GM23338 (cell line): ENCODE data around the gene NRN1L. TPM values are rescaled to one million over a fixed set of nuclear protein-coding genes. Genes with fewer than 3 reads are reported as not detected.

ENCODE experiments used
- ATAC-seq: fragments of 200-7000 bp; cut with Tn5 transposase; 3 replicates; pipeline ENCODE4 v1.9.1; 2020
- DNase-seq: peaks from one replicate; pipeline ENCODE4 v3.0.0-alpha.2; 2015; ENCODE audit warnings: low spot score
- H2AFZ ChIP-seq: fragments of 200-600 bp; sonication (generic); 2 replicates; pipeline ENCODE4 v1.8.0; 2016; ENCODE audit warnings: antibody characterized with exemption, mild to moderate bottlenecking, moderate library complexity
- H3F3A ChIP-seq: fragments of 200-600 bp; sonication (generic); replicated peaks from 2 replicates; pipeline ENCODE4 v1.8.0; 2017; ENCODE audit warnings: antibody characterized with exemption, mixed run types, low read depth
- H3K27ac ChIP-seq: fragments of 200-600 bp; sonication (generic); 2 replicates; pipeline ENCODE4 v1.6.1; 2016; ENCODE audit warnings: low read depth
- H3K27me3 ChIP-seq: fragments of 200-600 bp; sonication (generic); 2 replicates; pipeline ENCODE4 v1.8.0; 2016; ENCODE audit warnings: mild to moderate bottlenecking, mixed run types, moderate library complexity; ENCODE audit not compliant: insufficient read depth
- H3K36me3 ChIP-seq: fragments of 200-600 bp; sonication (generic); 2 replicates; pipeline ENCODE4 v1.8.0; 2016; ENCODE audit warnings: mild to moderate bottlenecking; ENCODE audit not compliant: insufficient read depth
- H3K4me1 ChIP-seq: fragments of 200-600 bp; sonication (generic); 2 replicates; pipeline ENCODE4 v1.8.0; 2016; ENCODE audit warnings: mild to moderate bottlenecking, moderate library complexity; ENCODE audit not compliant: insufficient read depth
- H3K4me2 ChIP-seq: fragments of 200-600 bp; sonication (generic); 2 replicates; pipeline ENCODE4 v1.7.1; 2017; ENCODE audit warnings: mixed run types
- H3K4me3 ChIP-seq: fragments of 200-600 bp; sonication (generic); 2 replicates; pipeline ENCODE4 v1.6.1; 2016; ENCODE audit warnings: mixed run types
- H3K79me2 ChIP-seq: fragments of 200-600 bp; sonication (generic); replicated peaks from 2 replicates; pipeline ENCODE4 v1.8.0; 2017; ENCODE audit warnings: mild to moderate bottlenecking; ENCODE audit not compliant: insufficient read depth
- H3K9me2 ChIP-seq: fragments of 200-600 bp; sonication (generic); 2 replicates; pipeline ENCODE4 v1.8.0; 2017; ENCODE audit not compliant: insufficient read depth
- H4K20me1 ChIP-seq: fragments of 200-600 bp; sonication (generic); replicated peaks from 2 replicates; pipeline ENCODE4 v1.8.0; 2017; ENCODE audit warnings: mild to moderate bottlenecking; ENCODE audit not compliant: insufficient read depth
- H3K27ac Mint-ChIP-seq: 2 replicates; pipeline ENCODE4 v1.8.0; 2020; ENCODE audit warnings: inconsistent platforms, mild to moderate bottlenecking, moderate library complexity, mixed read lengths
- H3K27me3 Mint-ChIP-seq: 3 replicates; pipeline ENCODE4 v1.8.0; 2022; ENCODE audit warnings: low read depth, mild to moderate bottlenecking, moderate library complexity, mixed read lengths, inconsistent platforms; ENCODE audit not compliant: insufficient read depth, poor library complexity
- H3K36me3 Mint-ChIP-seq: 3 replicates; pipeline ENCODE4 v1.8.0; 2021; ENCODE audit warnings: low read depth, mild to moderate bottlenecking, inconsistent platforms, moderate library complexity, mixed read lengths
- H3K4me1 Mint-ChIP-seq: 3 replicates; pipeline ENCODE4 v1.8.0; 2020; ENCODE audit warnings: mild to moderate bottlenecking, inconsistent platforms, mixed read lengths
- H3K4me3 Mint-ChIP-seq: 3 replicates; pipeline ENCODE4 v1.8.0; 2021; ENCODE audit warnings: moderate library complexity, mild to moderate bottlenecking, inconsistent platforms, mixed read lengths
- H3K9me3 Mint-ChIP-seq: 3 replicates; pipeline ENCODE4 v1.8.0; 2020; ENCODE audit warnings: moderate library complexity, mild to moderate bottlenecking, inconsistent platforms, mixed read lengths
- CREB1 ChIP-seq: fragments of 250-450 bp; sonication (Bioruptor Pico); IDR thresholded peaks from 2 replicates; pipeline ENCODE4 v1.5.0; 2020; ENCODE audit warnings: low read depth, mild to moderate bottlenecking, moderate library complexity
- EZH2 ChIP-seq: fragments of 200-600 bp; sonication (generic); IDR thresholded peaks from one replicate; pipeline ENCODE4 v1.8.0; 2017; ENCODE audit warnings: antibody characterized with exemption, mild to moderate bottlenecking, low read depth; ENCODE audit not compliant: unreplicated experiment
- NANOG ChIP-seq: IDR thresholded peaks from 2 replicates; pipeline ENCODE4 v1.6.1; 2016; ENCODE audit warnings: antibody characterized with exemption, borderline replicate concordance
- POLR2AphosphoS5 ChIP-seq: IDR thresholded peaks from 2 replicates; pipeline ENCODE4 v1.6.1; 2016; ENCODE audit warnings: antibody characterized with exemption, low read depth
- ZNF114 ChIP-seq: fragments of 250-450 bp; sonication (Bioruptor Pico); IDR thresholded peaks from 2 replicates; pipeline ENCODE4 v1.5.0; 2020; ENCODE audit warnings: mild to moderate bottlenecking, moderate library complexity
- ZNF331 ChIP-seq: fragments of 250-450 bp; sonication (Bioruptor Pico); IDR thresholded peaks from 2 replicates; pipeline ENCODE4 v1.5.0; 2020; ENCODE audit warnings: low read depth, mild to moderate bottlenecking, moderate library complexity
- polyA plus RNA-seq: library from polyadenylated mRNA; unstranded; fragments of >200 nt; fragmentation: Nextera tagmentation; extraction: Ambion mirVana; gene quantifications from 2 replicates; pipeline ENCODE4 v1.2.1, GENCODE V29; 2016
- total RNA-seq: library from RNA; depleted of rRNA; stranded (reverse); fragments of >200 nt; shearing (Covaris generic); gene quantifications from 2 replicates; pipeline ENCODE4 v1.2.3, GENCODE V29; 2014
- TF ChIP-seq, protein P1 (sequence below): fragments of 250-450 bp; sonication (Bioruptor Pico); IDR thresholded peaks from 2 replicates; pipeline ENCODE4 v1.5.0; 2020; ENCODE audit warnings: mild to moderate bottlenecking, moderate library complexity
- TF ChIP-seq, protein P2 (sequence below): IDR thresholded peaks from 2 replicates; pipeline ENCODE4 v1.6.1; 2016; ENCODE audit warnings: antibody characterized with exemption

The NRN1L gene
- total and polyA plus RNA-seq, 2 experiments from 2014 or later, result 14.0 to 26.1 TPM

DNA sequence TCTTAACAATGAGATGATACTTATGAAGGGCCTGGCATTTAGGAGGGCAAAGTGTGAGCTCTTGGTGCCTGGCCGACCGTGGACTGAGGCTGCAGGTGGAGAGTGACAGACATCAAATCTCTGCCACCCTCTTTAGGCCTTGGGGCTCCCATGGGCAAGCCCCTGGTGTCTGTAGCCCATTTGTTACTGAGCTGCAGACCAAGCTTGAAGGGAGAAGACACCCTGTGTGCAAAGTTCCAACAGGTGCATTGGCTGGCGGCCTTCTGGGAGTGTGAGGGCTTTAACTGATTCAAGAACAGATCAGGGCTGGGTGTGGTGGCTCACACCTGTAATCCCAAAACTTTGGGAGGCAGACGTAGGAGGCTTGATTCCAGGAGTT lies 47.8 kb downstream of the NRN1L start (continued):
- TF ChIP-seq ZNF331 (no peak), NANOG (no peak), POLR2AphosphoS5 (no peak), ZNF114 (CRISPR knock-in tag) (no peak), CREB1 (CRISPR knock-in tag) (no peak)
- TF ChIP-seq, protein P1, sequence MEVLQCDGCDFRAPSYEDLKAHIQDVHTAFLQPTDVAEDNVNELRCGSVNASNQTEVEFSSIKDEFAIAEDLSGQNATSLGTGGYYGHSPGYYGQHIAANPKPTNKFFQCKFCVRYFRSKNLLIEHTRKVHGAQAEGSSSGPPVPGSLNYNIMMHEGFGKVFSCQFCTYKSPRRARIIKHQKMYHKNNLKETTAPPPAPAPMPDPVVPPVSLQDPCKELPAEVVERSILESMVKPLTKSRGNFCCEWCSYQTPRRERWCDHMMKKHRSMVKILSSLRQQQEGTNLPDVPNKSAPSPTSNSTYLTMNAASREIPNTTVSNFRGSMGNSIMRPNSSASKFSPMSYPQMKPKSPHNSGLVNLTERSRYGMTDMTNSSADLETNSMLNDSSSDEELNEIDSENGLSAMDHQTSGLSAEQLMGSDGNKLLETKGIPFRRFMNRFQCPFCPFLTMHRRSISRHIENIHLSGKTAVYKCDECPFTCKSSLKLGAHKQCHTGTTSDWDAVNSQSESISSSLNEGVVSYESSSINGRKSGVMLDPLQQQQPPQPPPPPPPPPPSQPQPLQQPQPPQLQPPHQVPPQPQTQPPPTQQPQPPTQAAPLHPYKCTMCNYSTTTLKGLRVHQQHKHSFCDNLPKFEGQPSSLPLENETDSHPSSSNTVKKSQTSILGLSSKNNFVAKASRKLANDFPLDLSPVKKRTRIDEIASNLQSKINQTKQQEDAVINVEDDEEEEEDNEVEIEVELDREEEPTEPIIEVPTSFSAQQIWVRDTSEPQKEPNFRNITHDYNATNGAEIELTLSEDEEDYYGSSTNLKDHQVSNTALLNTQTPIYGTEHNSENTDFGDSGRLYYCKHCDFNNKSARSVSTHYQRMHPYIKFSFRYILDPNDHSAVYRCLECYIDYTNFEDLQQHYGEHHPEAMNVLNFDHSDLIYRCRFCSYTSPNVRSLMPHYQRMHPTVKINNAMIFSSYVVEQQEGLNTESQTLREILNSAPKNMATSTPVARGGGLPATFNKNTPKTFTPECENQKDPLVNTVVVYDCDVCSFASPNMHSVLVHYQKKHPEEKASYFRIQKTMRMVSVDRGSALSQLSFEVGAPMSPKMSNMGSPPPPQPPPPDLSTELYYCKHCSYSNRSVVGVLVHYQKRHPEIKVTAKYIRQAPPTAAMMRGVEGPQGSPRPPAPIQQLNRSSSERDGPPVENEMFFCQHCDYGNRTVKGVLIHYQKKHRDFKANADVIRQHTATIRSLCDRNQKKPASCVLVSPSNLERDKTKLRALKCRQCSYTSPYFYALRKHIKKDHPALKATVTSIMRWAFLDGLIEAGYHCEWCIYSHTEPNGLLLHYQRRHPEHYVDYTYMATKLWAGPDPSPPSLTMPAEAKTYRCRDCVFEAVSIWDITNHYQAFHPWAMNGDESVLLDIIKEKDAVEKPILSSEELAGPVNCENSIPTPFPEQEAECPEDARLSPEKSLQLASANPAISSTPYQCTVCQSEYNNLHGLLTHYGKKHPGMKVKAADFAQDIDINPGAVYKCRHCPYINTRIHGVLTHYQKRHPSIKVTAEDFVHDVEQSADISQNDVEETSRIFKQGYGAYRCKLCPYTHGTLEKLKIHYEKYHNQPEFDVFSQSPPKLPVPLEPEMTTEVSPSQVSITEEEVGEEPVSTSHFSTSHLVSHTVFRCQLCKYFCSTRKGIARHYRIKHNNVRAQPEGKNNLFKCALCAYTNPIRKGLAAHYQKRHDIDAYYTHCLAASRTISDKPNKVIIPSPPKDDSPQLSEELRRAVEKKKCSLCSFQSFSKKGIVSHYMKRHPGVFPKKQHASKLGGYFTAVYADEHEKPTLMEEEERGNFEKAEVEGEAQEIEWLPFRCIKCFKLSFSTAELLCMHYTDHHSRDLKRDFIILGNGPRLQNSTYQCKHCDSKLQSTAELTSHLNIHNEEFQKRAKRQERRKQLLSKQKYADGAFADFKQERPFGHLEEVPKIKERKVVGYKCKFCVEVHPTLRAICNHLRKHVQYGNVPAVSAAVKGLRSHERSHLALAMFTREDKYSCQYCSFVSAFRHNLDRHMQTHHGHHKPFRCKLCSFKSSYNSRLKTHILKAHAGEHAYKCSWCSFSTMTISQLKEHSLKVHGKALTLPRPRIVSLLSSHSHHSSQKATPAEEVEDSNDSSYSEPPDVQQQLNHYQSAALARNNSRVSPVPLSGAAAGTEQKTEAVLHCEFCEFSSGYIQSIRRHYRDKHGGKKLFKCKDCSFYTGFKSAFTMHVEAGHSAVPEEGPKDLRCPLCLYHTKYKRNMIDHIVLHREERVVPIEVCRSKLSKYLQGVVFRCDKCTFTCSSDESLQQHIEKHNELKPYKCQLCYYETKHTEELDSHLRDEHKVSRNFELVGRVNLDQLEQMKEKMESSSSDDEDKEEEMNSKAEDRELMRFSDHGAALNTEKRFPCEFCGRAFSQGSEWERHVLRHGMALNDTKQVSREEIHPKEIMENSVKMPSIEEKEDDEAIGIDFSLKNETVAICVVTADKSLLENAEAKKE, result no peak

DNA sequence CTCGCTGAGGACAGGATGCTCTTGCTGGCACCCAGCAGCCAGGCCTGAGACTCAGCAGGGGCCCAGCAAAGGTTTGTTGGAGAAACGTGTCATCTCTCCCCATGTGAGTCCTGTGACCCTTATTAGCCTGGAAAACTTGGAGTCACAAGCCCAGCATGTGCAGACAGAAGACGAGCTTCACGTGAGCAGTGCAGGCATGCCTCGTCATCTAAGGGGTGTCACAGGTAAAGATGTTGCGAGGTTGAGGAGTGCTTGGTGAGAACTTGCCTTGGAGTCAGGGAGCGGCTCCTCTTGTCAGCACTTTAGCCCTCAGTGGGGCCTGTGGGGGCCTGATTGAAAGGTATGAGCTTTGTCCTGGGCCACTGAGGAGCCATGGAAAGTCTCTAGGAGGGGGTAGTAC lies 49.1 kb downstream of the NRN1L start:
- no peaks in the 10 kb centered on the region for H3K36me3 ChIP-seq
- H2AFZ ChIP-seq, result no peak overlapping the region
- 0 out of 3 replicates have a peak, but pooled peaks cover 3% of the 10 kb centered on the region for H3K9me3 Mint-ChIP-seq
- no peak for DNase-seq
- no peak overlapping the region; the same call in 1 of the 2 replicates for H3K4me2 ChIP-seq
- H3F3A ChIP-seq, result peaks cover 7% of the 10 kb centered on the region; the same call in 1 of the 2 replicates
- H3K4me1 ChIP-seq, result peaks cover 10% of the 10 kb centered on the region; the same call in 1 of the 2 replicates
- no peak for ATAC-seq
- H3K4me1 Mint-ChIP-seq, result peaks cover 21% of the 10 kb centered on the region
- no peak overlapping the region for H3K27ac Mint-ChIP-seq
- H3K4me3 Mint-ChIP-seq, result peak overlapping the region; percentile 100; the same call in 2 of the 3 replicates
- H3K27me3 Mint-ChIP-seq, result peaks cover 38% of the 10 kb centered on the region
- H3K4me3 ChIP-seq, result no peak overlapping the region; the same call in 1 of the 2 replicates
- no peaks in the 10 kb centered on the region for H3K27me3 ChIP-seq
- peaks cover 5% of the 10 kb centered on the region; the same call in 1 of the 2 replicates for H3K79me2 ChIP-seq
- no peaks in the 10 kb centered on the region for H3K9me2 ChIP-seq
- peaks cover 20% of the 10 kb centered on the region; the same call in 2 of the 3 replicates for H3K36me3 Mint-ChIP-seq
- H4K20me1 ChIP-seq, result peaks cover 3% of the 10 kb centered on the region
- H3K27ac ChIP-seq, result no peak overlapping the region
- TF ChIP-seq POLR2AphosphoS5 (no peak), ZNF331 (no peak), EZH2 (no peak), CREB1 (CRISPR knock-in tag) (no peak)
- TF ChIP-seq, protein P1, result no peak
- TF ChIP-seq, protein P2, sequence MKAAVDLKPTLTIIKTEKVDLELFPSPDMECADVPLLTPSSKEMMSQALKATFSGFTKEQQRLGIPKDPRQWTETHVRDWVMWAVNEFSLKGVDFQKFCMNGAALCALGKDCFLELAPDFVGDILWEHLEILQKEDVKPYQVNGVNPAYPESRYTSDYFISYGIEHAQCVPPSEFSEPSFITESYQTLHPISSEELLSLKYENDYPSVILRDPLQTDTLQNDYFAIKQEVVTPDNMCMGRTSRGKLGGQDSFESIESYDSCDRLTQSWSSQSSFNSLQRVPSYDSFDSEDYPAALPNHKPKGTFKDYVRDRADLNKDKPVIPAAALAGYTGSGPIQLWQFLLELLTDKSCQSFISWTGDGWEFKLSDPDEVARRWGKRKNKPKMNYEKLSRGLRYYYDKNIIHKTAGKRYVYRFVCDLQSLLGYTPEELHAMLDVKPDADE, result no peak
